GM12864 (cell line): Measurements from ENCODE around the gene ACSL4.
"Not testable (repeated sequence)": the region's sequence is repeated elsewhere in the genome, so short reads cannot be mapped to it uniquely, and the experiment has no call there.

Source experiments
- DNase-seq: peaks from one replicate; pipeline ENCODE4 v3.0.0-alpha.2; 2011; ENCODE audit warnings: low read depth
- H3K4me3 ChIP-seq: 2 replicates; pipeline ENCODE4 v1.5.1; 2011; ENCODE audit warnings: mild to moderate bottlenecking, low read depth, low read length, control low read depth
- TF ChIP-seq, protein P1 (sequence below): IDR thresholded peaks from 2 replicates; pipeline ENCODE4 v1.5.1; 2011; ENCODE audit warnings: low read depth, mild to moderate bottlenecking, moderate library complexity, low read length, control low read depth, inconsistent platforms; ENCODE audit errors: missing control alignments

ACSL4 gene

DNA sequence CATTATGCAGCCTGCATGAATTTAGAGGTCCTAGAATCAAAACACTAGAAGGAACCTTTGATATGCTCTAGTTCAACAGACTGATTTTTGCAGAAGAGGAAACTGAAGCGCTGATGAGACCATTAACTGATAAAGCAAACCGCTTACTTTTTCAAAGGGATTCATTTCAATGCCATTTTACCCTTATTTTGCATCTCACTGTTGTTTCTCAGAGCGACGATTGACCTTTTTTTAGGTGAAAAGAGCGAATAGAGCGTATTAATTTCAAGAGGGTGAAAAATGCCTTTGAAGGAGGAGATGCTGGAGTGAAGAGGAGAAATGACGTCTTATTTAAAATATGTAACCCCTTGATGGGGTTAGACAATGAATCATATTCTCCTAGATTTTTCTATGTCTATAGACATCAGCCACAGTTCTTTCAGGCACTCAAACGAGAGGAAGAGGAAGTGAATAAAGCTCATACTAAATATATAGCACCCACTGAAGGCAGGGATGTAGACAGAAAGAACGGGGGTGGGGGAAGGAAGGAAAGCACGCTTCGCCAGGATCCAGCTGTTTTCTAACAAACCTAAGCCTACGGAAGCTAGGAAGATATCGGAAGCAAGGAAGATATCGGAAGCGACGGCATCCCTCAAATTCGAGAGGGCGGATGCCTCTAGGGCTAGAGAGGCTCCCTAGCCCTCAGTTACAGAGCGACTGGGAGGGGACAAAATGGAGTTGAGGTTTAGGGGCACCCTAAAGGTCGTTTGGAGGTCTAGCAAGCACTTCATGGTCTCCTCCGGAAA, 848 bp downstream of the ACSL4 start:
- peak overlapping the region; percentile 75 for H3K4me3 ChIP-seq
- TF ChIP-seq, protein P1, sequence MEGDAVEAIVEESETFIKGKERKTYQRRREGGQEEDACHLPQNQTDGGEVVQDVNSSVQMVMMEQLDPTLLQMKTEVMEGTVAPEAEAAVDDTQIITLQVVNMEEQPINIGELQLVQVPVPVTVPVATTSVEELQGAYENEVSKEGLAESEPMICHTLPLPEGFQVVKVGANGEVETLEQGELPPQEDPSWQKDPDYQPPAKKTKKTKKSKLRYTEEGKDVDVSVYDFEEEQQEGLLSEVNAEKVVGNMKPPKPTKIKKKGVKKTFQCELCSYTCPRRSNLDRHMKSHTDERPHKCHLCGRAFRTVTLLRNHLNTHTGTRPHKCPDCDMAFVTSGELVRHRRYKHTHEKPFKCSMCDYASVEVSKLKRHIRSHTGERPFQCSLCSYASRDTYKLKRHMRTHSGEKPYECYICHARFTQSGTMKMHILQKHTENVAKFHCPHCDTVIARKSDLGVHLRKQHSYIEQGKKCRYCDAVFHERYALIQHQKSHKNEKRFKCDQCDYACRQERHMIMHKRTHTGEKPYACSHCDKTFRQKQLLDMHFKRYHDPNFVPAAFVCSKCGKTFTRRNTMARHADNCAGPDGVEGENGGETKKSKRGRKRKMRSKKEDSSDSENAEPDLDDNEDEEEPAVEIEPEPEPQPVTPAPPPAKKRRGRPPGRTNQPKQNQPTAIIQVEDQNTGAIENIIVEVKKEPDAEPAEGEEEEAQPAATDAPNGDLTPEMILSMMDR, result no peak
- no peak for DNase-seq

DNA sequence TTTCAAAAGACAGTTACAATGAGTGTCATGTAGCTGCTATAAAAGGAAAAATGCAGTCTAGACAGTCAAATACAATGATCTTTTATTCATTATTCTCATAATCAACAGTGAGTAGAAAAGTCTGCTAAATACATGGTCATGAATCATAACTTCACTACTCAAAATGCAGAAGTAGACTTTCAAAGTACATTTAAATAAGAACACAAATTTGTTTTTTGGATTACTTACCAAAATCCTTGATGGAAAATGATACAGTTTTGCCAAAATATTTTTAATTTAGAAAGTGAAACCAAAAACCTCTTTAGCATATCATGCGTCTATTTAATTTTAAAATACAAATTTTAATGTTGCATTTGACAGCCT, 4.9 kb downstream of the ACSL4 start:
- no peak overlapping the region for H3K4me3 ChIP-seq
- TF ChIP-seq, protein P1, result no peak
- no peak for DNase-seq

DNA sequence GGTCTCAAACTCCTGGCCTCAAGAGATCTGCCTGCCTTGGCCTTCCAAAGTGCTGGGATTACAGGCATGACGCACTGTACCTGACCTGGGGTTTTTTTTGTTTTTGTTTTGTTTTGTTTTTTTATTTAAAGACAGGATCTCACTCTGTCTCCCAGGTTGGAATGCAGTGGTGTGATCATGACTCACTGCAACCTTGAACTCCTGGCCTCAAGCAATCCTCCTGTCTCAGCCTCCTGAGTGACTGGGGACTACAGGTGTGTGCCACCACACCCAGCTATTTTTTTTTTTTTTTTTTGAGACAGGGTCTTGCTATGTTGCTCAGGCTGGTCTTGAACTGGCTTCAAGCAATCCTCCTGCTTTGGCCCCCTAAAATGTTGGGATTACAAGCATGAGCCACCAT, 8.1 kb downstream of the ACSL4 start:
- H3K4me3 ChIP-seq, DNase-seq: not testable (repeated sequence)

DNA sequence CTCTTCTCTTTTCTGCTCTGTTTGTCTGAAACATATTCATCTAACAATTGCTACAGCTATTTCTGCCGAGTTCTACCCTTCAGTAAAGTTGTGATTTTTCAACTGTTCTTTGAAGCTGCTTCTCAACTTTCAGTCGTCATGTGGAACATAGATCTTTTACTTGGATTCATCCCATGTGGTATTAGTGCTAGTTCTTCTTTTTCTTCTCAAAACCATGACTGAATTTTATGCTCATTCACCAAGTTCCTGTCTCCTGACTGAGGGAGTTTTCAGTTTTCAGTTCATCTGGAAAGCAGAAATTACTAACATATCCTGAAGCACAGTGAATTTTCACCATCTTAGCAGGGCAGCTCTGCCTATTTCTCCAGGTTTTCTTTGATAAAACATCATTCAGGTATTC, 12.1 kb downstream of the ACSL4 start:
- H3K4me3 ChIP-seq, result no peak overlapping the region
- DNase-seq, result no peak
- TF ChIP-seq, protein P1, result no peak

DNA sequence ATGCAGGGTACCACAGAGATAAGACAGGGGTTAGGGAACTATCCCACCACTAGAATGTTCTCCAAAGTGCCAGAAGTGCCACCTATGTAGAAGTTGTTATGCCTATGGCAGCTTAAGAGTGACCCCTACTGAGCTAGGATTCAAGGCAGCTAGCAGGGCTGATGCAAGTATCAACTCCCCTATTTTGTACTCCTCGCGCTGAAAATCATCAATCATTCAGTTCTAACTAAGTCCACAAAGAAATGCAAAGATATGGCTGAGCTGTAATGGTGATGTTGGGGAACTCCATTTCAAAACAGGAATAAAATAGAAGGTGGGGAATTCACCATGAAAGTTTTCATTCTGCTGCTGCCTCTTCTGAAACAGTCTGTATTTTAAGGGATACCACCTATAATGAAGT, 13.8 kb downstream of the ACSL4 start:
- H3K4me3 ChIP-seq, result no peak overlapping the region
- TF ChIP-seq, protein P1, result no peak
- no peak for DNase-seq

DNA sequence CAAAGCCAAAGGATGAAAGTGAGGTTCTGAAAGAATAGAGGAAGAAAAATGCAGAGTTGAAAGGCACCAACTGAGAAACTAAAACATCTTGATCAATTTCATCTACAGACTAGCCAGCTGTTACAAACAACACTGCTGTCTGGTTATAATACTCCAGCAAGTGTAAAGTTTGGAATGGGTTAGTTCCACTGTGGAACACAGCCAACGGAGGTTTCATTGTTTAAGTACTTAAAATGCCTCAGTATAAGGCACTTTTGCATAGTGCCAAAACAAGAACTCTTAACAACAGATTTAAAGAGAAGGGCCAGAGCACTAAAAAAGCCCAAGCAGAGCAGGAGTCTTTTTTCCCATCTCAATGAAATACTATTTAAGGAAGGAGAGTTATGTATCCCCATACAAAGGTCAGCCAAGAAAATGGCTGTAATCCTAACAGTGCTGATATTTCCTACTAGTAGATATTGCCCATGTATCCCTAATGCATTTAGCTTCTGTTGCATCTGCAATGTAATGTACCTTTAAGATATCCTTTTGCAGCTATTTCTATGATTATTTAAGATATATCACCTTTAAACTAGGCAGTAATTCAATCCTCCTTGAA, 16.5 kb downstream of the ACSL4 start:
- no peak for DNase-seq
- TF ChIP-seq, protein P1, result no peak
- H3K4me3 ChIP-seq, result no peak overlapping the region

DNA sequence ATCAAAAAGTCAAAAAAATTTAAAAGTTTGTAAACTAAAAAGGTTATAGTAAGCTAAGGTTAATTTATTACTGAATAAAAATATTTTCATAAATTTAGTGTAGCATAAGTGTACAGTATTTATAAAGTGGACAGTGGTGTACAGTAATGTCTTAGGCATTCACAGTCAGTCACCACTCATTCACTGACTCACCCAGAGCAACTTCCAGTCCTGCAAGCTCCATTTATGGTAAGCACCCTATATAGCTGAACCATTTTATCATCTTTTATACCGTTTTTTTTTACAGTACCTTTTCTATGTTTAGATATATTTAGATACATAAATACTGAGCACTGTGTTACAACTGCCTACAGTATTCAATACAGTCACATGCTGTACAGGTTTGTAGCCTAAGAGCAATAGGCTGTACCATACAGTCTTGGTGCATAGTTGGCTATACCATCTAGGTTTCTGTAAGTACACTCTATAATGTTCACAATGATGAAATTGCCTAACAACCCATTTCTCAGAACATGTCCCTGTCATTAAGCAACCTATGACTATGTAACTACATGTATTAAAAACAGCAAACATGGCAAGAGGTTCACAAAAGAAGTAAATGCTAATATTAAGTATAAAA, 18.6 kb downstream of the ACSL4 start:
- DNase-seq, result no peak
- H3K4me3 ChIP-seq, result no peak overlapping the region
- TF ChIP-seq, protein P1, result no peak
